ENCODE measurements around the gene FFAR1.
"Not testable (repeated sequence)": the region's sequence is repeated elsewhere in the genome, so short reads cannot be mapped to it uniquely, and the experiment has no call there.

DNA sequence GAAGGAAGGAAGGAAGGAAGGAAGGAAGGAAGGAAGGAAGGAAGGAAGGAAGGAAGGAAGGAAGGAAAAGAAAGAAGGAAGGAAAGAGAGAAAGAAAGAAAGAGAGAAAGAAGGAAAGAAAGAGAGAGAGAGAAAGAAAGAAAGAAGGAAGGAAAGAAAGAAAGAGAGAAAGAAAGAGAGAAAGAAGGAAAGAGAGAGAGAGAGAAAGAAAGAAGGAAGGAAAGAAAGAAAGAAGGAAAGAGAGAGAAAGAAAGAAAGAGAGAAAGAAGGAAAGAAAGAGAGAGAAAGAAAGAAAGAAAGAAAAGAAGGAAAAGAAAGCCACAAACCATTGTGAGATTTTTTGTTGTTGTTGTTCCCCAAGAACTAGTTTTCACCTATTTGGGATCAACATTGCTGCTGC is 26.3 kb downstream of the FFAR1 start:
- TF ChIP-seq, protein P1, sequence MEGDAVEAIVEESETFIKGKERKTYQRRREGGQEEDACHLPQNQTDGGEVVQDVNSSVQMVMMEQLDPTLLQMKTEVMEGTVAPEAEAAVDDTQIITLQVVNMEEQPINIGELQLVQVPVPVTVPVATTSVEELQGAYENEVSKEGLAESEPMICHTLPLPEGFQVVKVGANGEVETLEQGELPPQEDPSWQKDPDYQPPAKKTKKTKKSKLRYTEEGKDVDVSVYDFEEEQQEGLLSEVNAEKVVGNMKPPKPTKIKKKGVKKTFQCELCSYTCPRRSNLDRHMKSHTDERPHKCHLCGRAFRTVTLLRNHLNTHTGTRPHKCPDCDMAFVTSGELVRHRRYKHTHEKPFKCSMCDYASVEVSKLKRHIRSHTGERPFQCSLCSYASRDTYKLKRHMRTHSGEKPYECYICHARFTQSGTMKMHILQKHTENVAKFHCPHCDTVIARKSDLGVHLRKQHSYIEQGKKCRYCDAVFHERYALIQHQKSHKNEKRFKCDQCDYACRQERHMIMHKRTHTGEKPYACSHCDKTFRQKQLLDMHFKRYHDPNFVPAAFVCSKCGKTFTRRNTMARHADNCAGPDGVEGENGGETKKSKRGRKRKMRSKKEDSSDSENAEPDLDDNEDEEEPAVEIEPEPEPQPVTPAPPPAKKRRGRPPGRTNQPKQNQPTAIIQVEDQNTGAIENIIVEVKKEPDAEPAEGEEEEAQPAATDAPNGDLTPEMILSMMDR (IDR thresholded peaks at IDR 0.05), result not testable (repeated sequence)
- TF ChIP-seq POLR2A (IDR thresholded peaks at IDR 0.05), result not testable (repeated sequence)
